ENCODE measurements around the gene MKLN1.

The MKLN1 gene

GRCh38 chr7:131354390-131354789 is 26.7 kb downstream of the MKLN1 start:
- DNase-seq (ENCODE audit: low read depth, low spot score), result no peak

DNA sequence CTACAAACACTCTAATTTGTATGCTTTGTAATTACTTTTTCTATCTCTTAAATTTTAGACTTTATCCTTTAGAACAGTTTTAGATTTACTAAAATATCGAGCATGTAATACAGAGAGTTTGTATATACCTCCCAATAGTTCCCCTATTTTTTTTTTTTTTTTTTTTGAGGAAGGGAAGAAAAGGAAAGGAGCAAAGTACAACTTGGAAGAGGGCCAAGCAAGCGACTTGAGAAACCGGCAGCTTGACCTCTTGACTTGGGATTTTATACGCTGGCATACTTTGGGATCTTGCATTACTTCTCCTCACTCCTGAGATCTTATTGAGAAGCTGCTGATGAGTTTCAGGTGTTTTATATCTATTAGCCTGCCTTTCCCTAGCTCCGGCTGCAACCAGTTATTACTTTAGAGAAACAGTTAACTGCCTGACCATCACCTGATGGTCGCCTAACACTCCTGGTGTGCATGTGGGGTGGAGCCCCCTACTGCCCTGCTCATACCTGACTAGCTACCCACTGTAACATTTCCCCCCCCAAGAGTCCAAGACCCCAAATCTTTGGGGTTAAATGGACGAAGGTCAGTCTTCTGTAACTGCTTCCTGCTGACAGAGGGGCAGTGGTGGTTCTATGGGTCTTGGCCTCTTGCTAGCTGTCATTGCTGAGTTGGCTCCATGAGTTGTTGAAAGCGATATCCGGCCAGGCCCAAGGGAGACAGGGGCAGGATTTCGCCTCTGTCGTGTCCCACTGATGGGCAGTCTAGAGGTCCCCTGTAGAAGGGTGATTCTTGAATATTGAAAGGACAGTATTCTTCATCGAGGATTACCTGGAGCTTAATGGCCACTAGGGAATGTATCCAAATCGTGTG is 28.5 kb downstream of the MKLN1 start:
- no peak for DNase-seq (ENCODE audit: low read depth, low spot score)

DNA sequence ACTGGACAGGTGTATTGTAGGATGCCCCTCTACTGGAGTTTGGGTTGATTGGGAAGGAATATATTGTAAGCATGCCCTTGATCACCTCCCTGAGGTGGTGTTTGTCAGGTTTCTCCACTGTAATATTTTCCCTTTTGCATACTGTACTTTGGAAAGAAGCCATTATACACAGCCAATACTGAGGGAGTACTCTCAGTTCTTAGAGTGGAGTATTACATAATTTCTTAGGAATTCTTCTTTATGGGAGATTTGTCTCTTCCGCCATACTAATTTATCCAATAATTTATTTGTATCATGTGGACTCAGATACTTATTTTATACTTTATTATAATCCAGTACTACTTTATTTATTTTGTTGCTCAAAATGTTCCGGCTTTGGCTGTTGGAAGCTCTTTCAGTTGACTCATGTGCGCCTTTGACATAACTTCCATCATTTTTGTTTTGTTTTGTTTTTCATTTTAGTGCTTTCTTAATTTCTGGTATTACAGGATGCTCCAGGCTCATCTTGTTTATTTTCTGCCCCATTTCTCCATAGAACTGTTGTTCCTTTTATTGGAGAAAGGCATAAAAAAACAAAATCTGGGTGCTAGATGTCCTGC is 29.7 kb downstream of the MKLN1 start:
- DNase-seq (ENCODE audit: low read depth, low spot score), result no peak

DNA sequence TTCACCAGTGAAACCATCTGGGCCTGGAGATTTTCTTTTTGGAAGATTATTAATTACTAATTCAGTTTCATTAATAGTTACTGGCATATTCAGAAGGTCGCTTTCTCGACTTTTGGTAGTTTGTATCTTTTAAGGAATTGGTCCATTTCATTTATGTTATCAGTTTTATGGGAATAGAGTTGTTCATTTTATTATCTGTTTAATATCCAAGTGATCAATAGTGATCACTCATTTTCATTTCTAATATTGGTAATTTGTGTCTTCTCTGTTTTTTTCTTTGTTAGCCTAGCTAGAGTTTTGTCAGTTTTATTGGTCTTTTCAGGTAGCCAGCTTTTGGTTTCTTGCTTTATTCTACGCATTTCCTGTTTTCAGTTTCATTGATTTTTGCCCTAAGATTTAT is 31.0 kb downstream of the MKLN1 start:
- DNase-seq (ENCODE audit: low read depth, low spot score), result no peak

DNA sequence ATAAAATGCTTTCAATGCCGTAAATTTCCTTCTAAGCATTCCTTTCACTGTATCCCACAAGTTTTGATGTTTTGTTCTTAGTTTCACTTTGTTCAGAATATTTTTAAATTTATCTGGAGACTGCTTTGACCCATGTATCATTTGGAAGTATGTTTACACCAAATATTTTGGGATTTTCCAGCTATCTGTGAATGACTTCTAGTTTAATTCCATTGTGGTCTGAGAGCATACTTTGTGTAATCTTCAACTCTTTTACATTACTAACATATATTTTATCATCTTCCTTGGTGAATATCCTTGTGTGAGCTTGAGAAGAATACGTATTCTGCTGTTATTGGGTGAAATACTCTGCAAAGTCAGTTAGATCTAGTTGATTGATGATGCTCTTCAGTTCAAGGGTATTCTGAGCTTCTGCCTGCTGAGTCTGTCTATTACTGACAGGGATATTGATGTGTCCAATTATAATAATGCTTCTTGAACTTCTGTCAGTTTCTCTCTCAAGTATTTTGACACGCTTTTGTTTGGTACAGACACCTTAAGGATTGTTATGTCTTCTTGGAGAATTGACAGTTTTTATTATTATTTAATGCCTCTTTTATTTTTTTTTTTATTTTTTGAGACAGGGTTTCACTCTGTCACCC is 31.6 kb downstream of the MKLN1 start:
- DNase-seq (ENCODE audit: low read depth, low spot score), result no peak

DNA sequence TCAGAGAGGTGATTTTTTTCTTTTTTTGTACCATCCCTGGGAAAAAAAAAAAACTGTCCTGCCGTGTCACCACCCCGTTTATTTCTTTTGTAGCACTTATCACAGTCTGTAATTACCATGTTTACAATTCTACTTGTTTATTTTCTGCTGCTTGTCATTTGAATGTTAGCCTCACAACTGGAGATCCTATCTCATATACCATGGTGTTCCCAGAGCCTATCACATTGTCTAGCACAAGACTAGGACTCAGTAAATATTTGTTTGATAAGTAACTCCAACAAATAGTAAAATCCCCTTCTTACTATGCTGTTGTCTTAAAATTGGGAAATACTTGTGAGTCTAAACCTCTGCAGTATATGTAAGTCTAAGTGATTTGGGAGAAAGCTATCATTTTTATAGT is 36.0 kb downstream of the MKLN1 start:
- no peak for DNase-seq (ENCODE audit: low read depth, low spot score)

GRCh38 chr7:131364767-131365344 is 37.2 kb downstream of the MKLN1 start:
- DNase-seq (ENCODE audit: low read depth, low spot score), result no peak

- DNase-seq (ENCODE audit: low read depth, low spot score), result no peak
Observed at GRCh38 chr7:131365838-131366237, 38.2 kb downstream of the MKLN1 start.

DNA sequence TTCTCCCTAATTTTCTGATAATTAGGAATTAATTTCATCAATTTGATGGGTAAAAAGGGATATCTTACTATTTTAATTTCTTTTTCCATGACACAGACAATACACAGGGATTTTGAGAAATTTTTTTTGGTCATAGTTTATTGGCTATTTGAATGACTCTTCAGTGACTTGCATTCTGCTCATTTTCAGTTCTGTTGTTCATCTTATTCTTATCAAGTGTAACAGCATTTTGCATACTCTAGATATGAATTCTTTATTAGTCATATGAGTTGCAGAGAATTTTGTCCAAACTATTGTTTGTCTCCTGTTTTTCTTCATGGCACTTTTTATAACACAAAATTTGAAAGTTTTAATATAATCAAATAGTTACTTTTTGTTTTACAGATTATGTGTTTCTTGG is 41.7 kb downstream of the MKLN1 start:
- no peak for DNase-seq (ENCODE audit: low read depth, low spot score)

- DNase-seq (ENCODE audit: low read depth, low spot score), result no peak
Observed at GRCh38 chr7:131370523-131370968, 42.9 kb downstream of the MKLN1 start.

DNA sequence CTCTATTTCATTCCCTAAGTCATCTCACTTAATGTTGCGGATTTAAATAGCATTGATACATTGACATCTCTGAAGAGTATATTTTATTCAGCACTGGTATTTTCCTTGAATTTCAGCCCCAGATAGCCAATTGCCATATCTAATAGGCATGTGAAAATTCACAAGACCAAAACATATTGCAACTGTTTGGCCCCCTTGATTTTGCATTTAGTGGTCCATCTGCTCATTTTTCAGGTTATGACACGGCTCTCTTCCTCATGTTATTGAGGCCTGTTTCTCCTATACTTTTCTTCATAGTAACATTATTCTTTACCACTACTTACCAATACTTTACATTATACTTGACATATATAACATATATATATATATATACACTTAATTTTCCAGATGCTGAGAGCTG is 43.7 kb downstream of the MKLN1 start:
- DNase-seq (ENCODE audit: low read depth, low spot score), result no peak

DNA sequence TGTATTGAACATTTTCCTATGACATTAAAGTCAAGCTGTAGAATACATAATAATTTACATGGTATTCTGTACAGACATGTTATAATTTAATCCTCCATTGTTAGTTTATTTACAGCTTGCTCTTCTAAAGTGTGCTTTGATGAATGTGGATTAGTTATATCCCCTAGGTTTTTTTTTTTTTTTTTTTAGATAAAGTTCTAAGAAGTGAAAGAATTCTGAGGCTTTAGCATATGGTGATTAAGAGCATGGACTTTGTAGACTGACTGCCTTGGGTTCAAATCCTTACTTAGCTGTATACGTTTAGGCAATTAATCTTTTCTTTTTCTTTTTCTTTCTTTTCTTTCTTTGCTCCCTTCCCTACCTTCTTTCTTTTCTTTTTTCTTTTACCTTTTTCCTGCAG is 44.9 kb downstream of the MKLN1 start:
- no peak for DNase-seq (ENCODE audit: low read depth, low spot score)

DNA sequence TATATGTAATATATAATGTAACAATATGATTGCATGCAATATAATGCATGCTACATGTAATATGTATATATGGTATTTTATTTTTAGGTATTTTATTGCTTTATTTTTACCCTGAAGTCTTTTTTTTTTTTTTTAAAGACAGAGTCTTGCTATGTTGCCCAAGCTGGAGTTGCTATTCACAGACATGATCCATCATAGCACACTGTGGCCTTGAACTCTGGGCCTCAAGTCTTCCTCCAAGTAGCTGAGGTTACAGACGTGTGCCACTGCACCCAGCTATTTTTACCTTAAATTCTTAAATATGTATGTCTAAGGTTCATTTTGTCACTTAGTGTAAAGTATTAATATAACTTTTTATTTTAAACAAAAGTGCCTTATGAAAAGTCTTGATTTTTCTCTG is 47.1 kb downstream of the MKLN1 start:
- no peak for DNase-seq (ENCODE audit: low read depth, low spot score)

DNA sequence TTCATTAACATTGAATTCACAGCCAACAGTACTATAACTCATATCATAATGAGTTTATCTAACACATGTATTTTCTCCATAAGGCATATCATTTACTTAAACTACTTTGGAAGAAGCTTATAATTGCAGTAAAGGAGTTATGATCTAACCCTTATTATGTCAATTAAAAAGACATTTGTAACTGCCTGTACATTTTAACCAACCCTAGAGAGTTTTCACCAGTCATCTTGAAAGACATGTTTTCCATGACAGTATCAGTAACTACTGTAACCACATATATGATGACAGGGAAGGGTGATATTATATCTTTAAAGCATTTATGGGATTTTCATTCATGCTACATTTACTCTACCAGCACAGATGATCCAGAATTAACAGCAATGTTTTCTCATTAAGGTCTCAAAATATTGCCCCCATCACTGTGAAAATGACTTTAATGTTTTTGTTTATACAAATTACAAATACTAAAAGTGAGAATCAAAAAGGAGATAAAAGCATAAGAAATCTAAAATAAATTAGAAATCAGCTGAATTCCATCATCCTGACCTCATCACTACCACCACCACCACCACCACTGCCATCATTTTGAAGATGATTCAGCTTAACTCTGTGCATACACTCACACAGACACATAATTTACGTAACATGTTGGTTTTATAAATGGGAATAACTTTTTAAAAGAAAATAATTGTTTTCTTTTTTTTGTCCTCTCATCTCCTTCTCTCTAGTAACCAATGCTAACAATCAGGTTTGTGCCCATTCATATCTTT is 53.6 kb downstream of the MKLN1 start:
- no peak for DNase-seq (ENCODE audit: low read depth, low spot score)

DNA sequence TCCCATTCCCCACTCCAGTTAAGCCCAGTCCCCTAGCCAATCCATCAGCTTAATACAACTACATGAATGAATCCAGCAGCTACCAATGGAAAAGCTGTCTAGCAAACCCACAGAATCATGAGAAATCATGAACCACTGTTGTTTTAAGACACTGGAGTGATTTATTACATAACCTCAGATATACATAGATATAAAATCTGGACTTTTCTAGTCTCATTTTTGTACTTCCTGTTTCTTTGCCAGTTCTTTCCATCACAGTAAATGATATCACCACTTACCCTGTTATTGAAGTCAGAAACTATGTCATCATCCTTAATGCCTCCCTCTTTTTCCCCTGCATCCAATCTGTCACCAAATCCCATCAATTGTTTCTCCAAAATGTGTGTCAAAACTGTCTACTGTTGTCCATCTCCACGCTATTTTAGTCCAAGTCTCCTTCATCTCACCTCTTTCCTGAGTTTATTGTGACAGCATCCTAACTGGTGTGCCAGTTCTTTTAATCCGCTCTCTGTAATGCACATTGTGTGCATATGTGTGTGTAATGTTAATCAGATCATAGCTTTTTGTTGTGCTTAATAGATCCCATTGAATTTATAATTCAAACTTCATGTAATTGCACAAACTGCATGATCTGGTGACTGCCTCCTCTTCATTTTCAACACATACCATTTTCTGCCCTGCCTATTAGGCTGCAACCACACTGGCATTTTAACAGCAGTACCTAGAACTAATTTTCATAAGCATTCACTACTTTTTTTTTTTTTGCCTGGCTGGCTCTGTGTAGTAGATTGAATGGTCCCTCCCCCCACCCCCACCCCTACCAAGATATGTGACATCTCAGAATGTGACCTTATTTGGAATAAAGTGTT is 56.0 kb downstream of the MKLN1 start:
- no peak for DNase-seq (ENCODE audit: low read depth, low spot score)

DNA sequence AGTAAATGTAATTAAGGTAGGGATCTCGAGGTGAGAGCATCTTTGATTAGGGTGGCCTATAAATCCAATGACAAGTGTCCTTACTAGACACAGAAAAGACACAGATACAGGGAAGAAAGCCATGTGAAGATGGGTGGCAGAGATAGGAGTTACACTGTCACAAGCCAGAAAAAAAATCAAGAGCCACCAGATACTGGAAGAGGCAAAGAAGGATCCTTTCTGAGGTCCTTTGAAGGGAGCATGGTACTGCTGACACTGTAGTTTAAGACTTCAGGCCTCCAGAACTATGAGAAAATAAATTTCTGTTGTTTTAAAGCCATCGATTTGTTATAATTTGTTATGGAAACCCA is 56.6 kb downstream of the MKLN1 start:
- DNase-seq (ENCODE audit: low read depth, low spot score), result no peak

DNA sequence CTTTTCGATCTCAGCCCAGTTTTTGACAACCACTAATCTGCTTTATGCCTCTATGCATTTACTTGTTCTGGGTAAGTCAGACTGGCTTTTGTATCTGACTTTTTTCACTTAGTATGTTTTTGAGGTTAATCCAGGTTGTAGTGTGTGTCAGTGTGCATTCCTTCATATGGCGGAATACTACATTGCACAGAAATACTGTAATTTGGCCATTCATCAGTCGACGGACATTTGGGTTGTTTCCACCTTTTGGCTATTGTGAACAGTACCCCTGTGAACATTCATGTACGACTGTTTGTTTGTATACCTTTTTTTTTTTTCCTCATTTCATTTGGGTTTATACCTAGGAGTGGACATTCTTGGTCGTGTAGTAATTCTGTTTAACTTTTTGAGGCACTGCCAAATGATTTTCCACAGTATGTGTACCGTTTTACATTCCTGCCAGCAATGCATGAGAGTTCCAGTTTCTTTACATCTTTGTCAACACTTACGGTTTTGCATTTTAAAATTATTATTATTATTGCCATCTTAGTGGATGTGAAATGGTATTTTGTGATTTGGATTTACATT is 57.4 kb downstream of the MKLN1 start:
- DNase-seq (ENCODE audit: low read depth, low spot score), result no peak

- DNase-seq (ENCODE audit: low read depth, low spot score), result no peak
Observed at GRCh38 chr7:131388126-131388525, 60.5 kb downstream of the MKLN1 start.

- DNase-seq (ENCODE audit: low read depth, low spot score), result no peak
Observed at GRCh38 chr7:131390275-131390674, 62.6 kb downstream of the MKLN1 start.

- DNase-seq (ENCODE audit: low read depth, low spot score), result no peak
Observed at GRCh38 chr7:131391145-131391544, 63.5 kb downstream of the MKLN1 start.

Data from brain pericyte (primary cell).